K562 (cell line): ENCODE data around the gene USP24. TPM values are rescaled to one million over a fixed set of nuclear protein-coding genes. Genes with fewer than 3 reads are reported as not detected.
A peak's percentile ranks its signal among the peaks of the same experiment; 100 is the strongest.

ENCODE experiments used
- ATAC-seq: fragments of 200-7000 bp; cut with Tn5 transposase; 3 replicates; pipeline ENCODE4 v1.9.1; 2020; ENCODE audit warnings: moderate library complexity
- BruUV-seq: library from RNA; stranded (reverse); fragments of 400-500 nt; replicated peaks from 2 replicates; lab custom pipeline; 2021; lab: Mats Ljungman, UMichigan
- CTCF ChIA-PET: fragments of 300-600 bp; formaldehyde crosslinking; extraction: SDS; loops from one replicate; lab custom pipeline; 2021; ENCODE audit warnings: low intra/inter-chr PET ratio; lab: Yijun Ruan, JAX
- POLR2A ChIA-PET: fragments of 300-600, 350-650 bp; sonication (Branson Sonifier 250); formaldehyde crosslinking; extraction: SDS; loops from one replicate; lab custom pipeline; 2021; ENCODE audit warnings: antibody characterized with exemption, inconsistent platforms; lab: Yijun Ruan, JAX
- DNase-seq, 4 experiments: peaks; one replicate each; pipeline versions ENCODE4 v3.0.0 to v3.0.0-alpha.2; 2011 to 2018; ENCODE audit warnings: low spot score in 3 of 4, mixed read lengths in 3 of 4; ENCODE audit errors: extremely low read depth in 1 of 4
- FAIRE-seq: peaks from 2 replicates; lab custom pipeline; 2011; peaks lifted over from hg19 to GRCh38; lab: Jason Lieb, UNC
- H2AFZ ChIP-seq: 2 replicates; pipeline ENCODE4 v1.6.0; 2011; ENCODE audit warnings: low read depth, low read length, control low read depth, inconsistent platforms
- H3K27ac ChIP-seq: fragments of 200-600 bp; 3 replicates; pipeline ENCODE4 v1.8.0; 2011; ENCODE audit warnings: low read depth, mild to moderate bottlenecking, control low read depth, inconsistent platforms, low read length, moderate library complexity, mixed read lengths; ENCODE audit errors: extremely low read depth
- H3K27me3 ChIP-seq, 2 experiments: fragments of 300-600 bp in 1 of 2; 2 replicates in 1 of 2; 3 replicates in 1 of 2; pipeline versions ENCODE4 v1.6.0 to v1.8.0; 2011; ENCODE audit warnings: inconsistent platforms in 2 of 2, low read length in 2 of 2, mild to moderate bottlenecking in 1 of 2, mixed read lengths in 1 of 2, moderate library complexity in 1 of 2; ENCODE audit not compliant: control insufficient read depth in 2 of 2, insufficient read depth in 2 of 2
- H3K36me3 ChIP-seq: fragments of 300-600 bp; 3 replicates; pipeline ENCODE4 v1.8.0; 2011; ENCODE audit warnings: mild to moderate bottlenecking, low read length, inconsistent platforms; ENCODE audit not compliant: control insufficient read depth, insufficient read depth
- H3K4me1 ChIP-seq, 2 experiments: fragments of 200-600 bp in 1 of 2; replicated peaks in 1 of 2; 2 replicates in 1 of 2; 3 replicates in 1 of 2; pipeline versions ENCODE4 v1.5.1 to v1.8.0; 2011; ENCODE audit warnings: inconsistent platforms in 2 of 2, low read length in 2 of 2, mild to moderate bottlenecking in 1 of 2, mixed read lengths in 1 of 2, moderate library complexity in 1 of 2; ENCODE audit not compliant: control insufficient read depth in 2 of 2, insufficient read depth in 2 of 2
- H3K4me2 ChIP-seq: 2 replicates; pipeline ENCODE4 v1.6.1; 2011; ENCODE audit warnings: low read length, control low read depth, inconsistent platforms, mixed read lengths; ENCODE audit not compliant: insufficient read depth
- H3K4me3 ChIP-seq: fragments of 200-600 bp; sonication (generic), shearing (Covaris generic); 2 replicates; pipeline ENCODE4 v1.5.1; 2016; ENCODE audit warnings: control low read depth, inconsistent platforms
- H3K79me2 ChIP-seq: fragments of 200-600 bp; 3 replicates; pipeline ENCODE4 v1.8.0; 2011; ENCODE audit warnings: low read length, inconsistent platforms; ENCODE audit not compliant: control insufficient read depth, insufficient read depth
- H3K9ac ChIP-seq, 2 experiments: 2 replicates each; pipeline versions ENCODE4 v1.6.0 to v1.6.1; 2011; ENCODE audit warnings: low read depth in 2 of 2, low read length in 2 of 2, control low read depth in 1 of 2, inconsistent platforms in 1 of 2, mild to moderate bottlenecking in 1 of 2, mixed read lengths in 1 of 2; ENCODE audit not compliant: insufficient read depth in 1 of 2
- H3K9me1 ChIP-seq: one replicate; pipeline ENCODE4 v1.6.0; 2011; ENCODE audit warnings: inconsistent platforms, mild to moderate bottlenecking, low read length, moderate library complexity; ENCODE audit not compliant: control insufficient read depth, insufficient read depth
- H3K9me3 ChIP-seq: replicated peaks from 2 replicates; pipeline ENCODE4 v1.5.1; 2011; ENCODE audit warnings: low read depth, low read length, inconsistent platforms; ENCODE audit not compliant: control insufficient read depth, insufficient read depth
- H4K20me1 ChIP-seq: replicated peaks from 2 replicates; pipeline ENCODE4 v1.6.1; 2011; ENCODE audit warnings: low read length, inconsistent platforms, mixed read lengths; ENCODE audit not compliant: control insufficient read depth, insufficient read depth
- AFF1 ChIP-seq, 2 experiments: fragments of 450-650 bp; IDR thresholded peaks; 2 replicates each; pipeline ENCODE4 v1.6.1; 2018; ENCODE audit warnings: mild to moderate bottlenecking in 2 of 2, low read depth in 1 of 2; ENCODE audit not compliant: partially characterized antibody in 2 of 2
- EP300 ChIP-seq: IDR thresholded peaks from 2 replicates; pipeline ENCODE4 v1.6.1; 2012; ENCODE audit warnings: low read length, improper control_type of control experiment
- ETS2 ChIP-seq: IDR thresholded peaks from 2 replicates; pipeline ENCODE4 v1.6.1; 2016; ENCODE audit warnings: borderline replicate concordance, missing genetic modification characterization, mild to moderate bottlenecking, moderate library complexity, missing compliant biosample characterization; ENCODE audit not compliant: poor library complexity, severe bottlenecking
- HMGN3 ChIP-seq: IDR thresholded peaks from 2 replicates; pipeline ENCODE4 v1.6.1; 2011; ENCODE audit warnings: borderline replicate concordance, low read depth, mild to moderate bottlenecking, mixed read lengths, low read length; ENCODE audit not compliant: insufficient read length; ENCODE audit errors: extremely low read depth
- MAFF ChIP-seq: IDR thresholded peaks from 2 replicates; pipeline ENCODE4 v1.6.1; 2012; ENCODE audit warnings: low read length, improper control_type of control experiment
- PTTG1 ChIP-seq: fragments of 450-650 bp; IDR thresholded peaks from 2 replicates; pipeline ENCODE4 v1.6.1; 2016; ENCODE audit warnings: low read depth, mild to moderate bottlenecking, missing genetic modification characterization, missing compliant biosample characterization
- STAT5B ChIP-seq: fragments of 250-450 bp; sonication (Bioruptor Pico); IDR thresholded peaks from 2 replicates; pipeline ENCODE4 v1.8.0; 2021; ENCODE audit warnings: mild to moderate bottlenecking, inconsistent platforms
- TARDBP ChIP-seq: fragments of 450-650 bp; IDR thresholded peaks from 2 replicates; pipeline ENCODE4 v1.6.1; 2016
- TFAP4 ChIP-seq: sonication (generic); formaldehyde crosslinking; IDR thresholded peaks from 2 replicates; pipeline ENCODE4 v1.8.0; 2022; ENCODE audit warnings: missing genetic modification reagents, mild to moderate bottlenecking, moderate library complexity, borderline replicate concordance
- UBTF ChIP-seq, 2 experiments: IDR thresholded peaks; 2 replicates each; pipeline ENCODE4 v1.6.1; 2012; ENCODE audit warnings: improper control_type of control experiment in 2 of 2, low read depth in 2 of 2, low read length in 2 of 2, borderline replicate concordance in 1 of 2
- ZNF395 ChIP-seq: fragments of 200-800 bp; sonication (Bioruptor generic); IDR thresholded peaks from 2 replicates; pipeline ENCODE4 v1.6.1; 2017; ENCODE audit warnings: missing genetic modification characterization, missing compliant biosample characterization
- WGBS: fragments of 100-300 bp; shearing (Covaris generic); methylation state at CpG from one replicate; pipeline ENCODE4 v1.1.6; 2016; ENCODE audit warnings: low coverage, mixed read lengths; ENCODE audit not compliant: insufficient coverage; ENCODE audit errors: missing lambda C conversion rate; 5-methylcytosine and 5-hydroxymethylcytosine counted together
- in situ Hi-C: fragments of 300-500 bp; cut with MboI; formaldehyde crosslinking; loops from 4 replicates; pipeline ENCODE4 v1.15.0; 2018; ENCODE audit warnings: inconsistent platforms, mixed read lengths
- intact Hi-C: fragments of 100-400 bp; cut with micrococcal nuclease; formaldehyde crosslinking; loops from 2 replicates; pipeline ENCODE4 v1.14.2; 2022
- polyA plus RNA-seq, 8 experiments: library from polyadenylated mRNA; depleted of rRNA in 4 of 8; stranded (reverse) in 5 of 8; unstranded in 3 of 8; fragments of >200 nt; fragmentation: Nextera tagmentation in 2 of 8; fragmentation: Illumina TruSeq in 1 of 8; extraction: Ambion mirVana in 2 of 8; extraction: Trizol in 1 of 8; gene quantifications; 2 replicates each; pipeline versions ENCODE4 v1.2.1 to v1.2.3, GENCODE V29; 2011 to 2014; ENCODE audit warnings: inconsistent platforms in 1 of 8, missing spikeins in 1 of 8
- total RNA-seq, 7 experiments: library from RNA; depleted of rRNA in 6 of 7; stranded (reverse); fragments of >200 nt in 6 of 7; fragmentation: Illumina TruSeq in 2 of 7; extraction: Trizol in 2 of 7; gene quantifications; 2 replicates each; pipeline versions ENCODE4 v1.2.1 to v1.2.3, GENCODE V29; 2011 to 2021; ENCODE audit warnings: low replicate concordance in 1 of 7

Gene USP24
- total and polyA plus RNA-seq, 9 of the 15 experiments (the other 6 are each of a cell fraction or from before 2014, with no cell fraction given) = 7.7 to 62.6 (median 36.8) TPM

GRCh38 chr1:55211863-55212262 is 3.3 kb downstream of the USP24 start:
- intact Hi-C loops = loop anchor here (2.0 to 5.0 kb wide), 3 partner anchors 35 to 71 kb away; no protein-coding TSS in a partner anchor
- H3K9me3 ChIP-seq = no peaks in the 10 kb centered on the region
- H3K36me3 ChIP-seq = peaks cover 14% of the 10 kb centered on the region
- H3K9ac ChIP-seq = peak overlapping the region in 1 of 2 experiments; percentile 91; a peak in 2 of 4 replicates
- ChIA-PET CTCF (no interaction called here), POLR2A (interaction anchor here (0.8 to 2.1 kb wide), 10 partner anchors 9 to 39 kb away, joined by 3 to 11 read pairs (median 5); no protein-coding TSS in a partner anchor)
- peaks cover 15 to 25% of the 10 kb centered on the region in 2 experiments for H3K4me1 ChIP-seq
- no TSS peak for BruUV-seq
- H3K4me3 ChIP-seq = peak overlapping the region; percentile 80
- peak; percentile 35 for ATAC-seq
- H3K27ac ChIP-seq = peak overlapping the region; percentile 94
- H3K79me2 ChIP-seq = peaks cover 99% of the 10 kb centered on the region
- no peaks in the 10 kb centered on the region for H4K20me1 ChIP-seq
- peak in 2 of 4 experiments; percentile 43 to 62 for DNase-seq
- no peaks in the 10 kb centered on the region for H3K27me3 ChIP-seq
- peak overlapping the region; percentile 84 for H3K4me2 ChIP-seq
- WGBS = 7% methylated on average over 3 of the region's 3 CpGs
- in situ Hi-C loops = no loop called here
- no peak for FAIRE-seq
- no peak overlapping the region for H2AFZ ChIP-seq
- H3K9me1 ChIP-seq = no peaks in the 10 kb centered on the region
- peak; percentile 2; the same call in 1 of the 2 replicates for TF ChIP-seq EP300
- TF ChIP-seq UBTF (IDR thresholded peaks at IDR 0.05; ENCODE audit: borderline replicate concordance in 1 of 2, low read depth in 2 of 2, low read length in 2 of 2) = no peak
- TF ChIP-seq TFAP4 (CRISPR knock-in tag) = no peak
- TF ChIP-seq STAT5B = no peak
- no peak for TF ChIP-seq TARDBP
- TF ChIP-seq HMGN3 = no peak
- peak in 1 of 2 experiments; percentile 60 for TF ChIP-seq AFF1 (IDR thresholded peaks at IDR 0.05; ENCODE audit: low read depth in 1 of 2, partially characterized antibody in 2 of 2)
- TF ChIP-seq ZNF395 (CRISPR knock-in tag) = no peak
- TF ChIP-seq MAFF = no peak
- TF ChIP-seq ETS2 (tag) = no peak
- TF ChIP-seq PTTG1 = no peak
